HG03342 (cell line): ENCODE measurements around the gene PTPRN2.
"Not testable (repeated sequence)": the region's sequence is repeated elsewhere in the genome, so short reads cannot be mapped to it uniquely, and the experiment has no call there.

ENCODE experiments used
- ATAC-seq: cut with Tn5 transposase; IDR thresholded peaks from one replicate; pipeline ENCODE4 v1.9.1; 2021; ENCODE audit warnings: mild to moderate bottlenecking, moderate library complexity; ENCODE audit not compliant: unreplicated experiment

The PTPRN2 gene

GRCh38 chr7:157675427-157675927, 912.1 kb downstream of the PTPRN2 start:
- ATAC-seq, result no peak

GRCh38 chr7:157674715-157675426, 912.8 kb downstream of the PTPRN2 start:
- ATAC-seq, result no peak

GRCh38 chr7:157674027-157674714, 913.5 kb downstream of the PTPRN2 start:
- no peak for ATAC-seq

- ATAC-seq, result no peak
These were observed 914.0 kb downstream of the PTPRN2 start for GRCh38 chr7:157673573-157673972.

- ATAC-seq, result no peak
These were observed 916.0 kb downstream of the PTPRN2 start for GRCh38 chr7:157671358-157672255.

GRCh38 chr7:157670490-157671357, 916.9 kb downstream of the PTPRN2 start:
- no peak for ATAC-seq

GRCh38 chr7:157669768-157670351, 917.8 kb downstream of the PTPRN2 start:
- ATAC-seq, result no peak

- no peak for ATAC-seq
These were observed 918.5 kb downstream of the PTPRN2 start for GRCh38 chr7:157668884-157669767.

- ATAC-seq, result no peak
These were observed 919.3 kb downstream of the PTPRN2 start for GRCh38 chr7:157668221-157668883.

- no peak for ATAC-seq
These were observed 919.9 kb downstream of the PTPRN2 start for GRCh38 chr7:157667731-157668130.

- ATAC-seq, result no peak
These were observed 920.4 kb downstream of the PTPRN2 start for GRCh38 chr7:157667261-157667660.

GRCh38 chr7:157666530-157667040, 921.0 kb downstream of the PTPRN2 start:
- ATAC-seq, result no peak

- not testable (repeated sequence) for ATAC-seq
These were observed 922.0 kb downstream of the PTPRN2 start for GRCh38 chr7:157665634-157665988.

- ATAC-seq, result no peak
These were observed 922.6 kb downstream of the PTPRN2 start for GRCh38 chr7:157664871-157665633.

- no peak for ATAC-seq
These were observed 923.6 kb downstream of the PTPRN2 start for GRCh38 chr7:157664034-157664433.

- no peak for ATAC-seq
These were observed 924.5 kb downstream of the PTPRN2 start for GRCh38 chr7:157662981-157663716.
